ENCODE measurements around the gene HCLS1.

HCLS1 gene

GRCh38 chr3:121584418-121584817 lies 76.3 kb downstream of the HCLS1 start:
- no peak for DNase-seq (ENCODE audit: low read depth)
- no peak overlapping the region for H3K4me3 ChIP-seq (replicated peaks; ENCODE audit: low read depth, low read length)
- TF ChIP-seq CTCF (IDR thresholded peaks at IDR 0.05; ENCODE audit: low read length, missing control alignments), result no peak

- no peak overlapping the region for H3K4me3 ChIP-seq (replicated peaks; ENCODE audit: low read depth, low read length)
- DNase-seq (ENCODE audit: low read depth), result no peak
- no peak for TF ChIP-seq CTCF (IDR thresholded peaks at IDR 0.05; ENCODE audit: low read length, missing control alignments)
These were observed 79.0 kb downstream of the HCLS1 start for GRCh38 chr3:121581691-121582090.
